ENCODE measurements around the gene MED12L.

Gene MED12L

DNA sequence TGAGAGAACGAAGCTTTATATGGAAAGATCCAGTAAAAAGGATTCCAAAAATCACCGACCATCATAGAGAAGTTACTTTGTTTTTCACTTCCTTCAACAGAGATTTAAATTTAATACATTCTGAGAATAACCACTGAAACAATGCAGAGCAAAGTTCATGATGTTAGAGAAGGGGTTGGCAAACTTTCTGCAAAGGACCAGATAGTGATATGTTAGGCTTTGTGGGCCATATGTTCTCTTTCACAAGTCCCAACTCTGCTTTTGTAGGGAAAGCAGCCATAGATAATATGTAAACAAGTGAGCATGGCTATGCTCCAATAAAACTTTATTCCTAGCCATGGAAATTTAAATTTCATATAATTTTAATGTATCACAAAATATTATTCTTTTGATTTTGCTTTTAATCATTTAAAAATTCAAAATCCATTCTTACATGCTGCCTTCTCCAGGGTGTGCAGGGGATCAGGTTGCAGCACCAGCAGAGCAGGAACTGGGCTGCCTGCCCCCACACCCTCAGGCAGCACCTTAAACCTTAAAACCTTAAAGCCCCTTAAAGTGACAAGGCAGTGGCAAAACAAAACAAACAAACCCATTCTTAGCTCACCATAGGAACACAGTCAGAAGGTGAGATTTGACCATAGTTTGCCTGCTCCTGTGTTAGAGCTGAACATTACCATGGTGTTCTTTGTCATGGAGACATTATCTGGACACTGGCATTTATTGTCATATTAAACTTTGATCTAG is 392.3 kb downstream of the MED12L start:
- DNase-seq: no peak

DNA sequence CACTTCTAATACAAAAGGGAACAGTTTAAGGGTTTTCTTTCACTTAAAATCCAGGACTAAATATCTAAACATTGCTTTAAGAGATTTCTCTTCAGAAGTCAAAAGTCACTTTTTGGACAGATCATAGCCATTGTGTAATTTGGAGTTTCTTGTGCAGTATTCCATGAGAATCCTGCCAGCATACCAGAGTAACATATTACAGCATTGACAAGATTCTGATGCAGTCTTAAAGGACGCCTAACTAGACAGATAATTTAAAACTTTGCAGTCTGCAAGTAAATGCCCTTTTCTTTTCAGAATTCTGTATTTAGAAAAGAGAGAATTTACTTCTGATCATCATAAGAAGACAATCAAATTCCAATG is 392.9 kb downstream of the MED12L start:
- no peak for DNase-seq

DNA sequence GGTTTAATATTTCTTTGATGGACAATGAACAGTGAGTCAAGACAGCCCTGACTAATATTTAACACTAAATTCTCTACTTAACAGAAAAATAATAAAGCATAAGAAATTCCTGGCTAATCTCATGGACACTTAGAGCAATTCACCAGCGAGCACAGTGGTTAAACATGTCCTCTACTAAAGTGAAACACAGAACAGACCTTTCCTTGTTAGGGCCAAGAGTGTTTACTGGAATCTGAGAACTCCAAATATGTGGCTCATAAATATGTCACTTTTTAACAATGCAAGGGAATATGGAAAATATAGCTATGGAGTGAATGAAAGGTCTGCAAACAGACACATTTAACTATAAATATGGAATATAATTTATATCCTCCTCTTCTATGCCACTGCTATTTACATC is 394.0 kb downstream of the MED12L start:
- DNase-seq: no peak

DNA sequence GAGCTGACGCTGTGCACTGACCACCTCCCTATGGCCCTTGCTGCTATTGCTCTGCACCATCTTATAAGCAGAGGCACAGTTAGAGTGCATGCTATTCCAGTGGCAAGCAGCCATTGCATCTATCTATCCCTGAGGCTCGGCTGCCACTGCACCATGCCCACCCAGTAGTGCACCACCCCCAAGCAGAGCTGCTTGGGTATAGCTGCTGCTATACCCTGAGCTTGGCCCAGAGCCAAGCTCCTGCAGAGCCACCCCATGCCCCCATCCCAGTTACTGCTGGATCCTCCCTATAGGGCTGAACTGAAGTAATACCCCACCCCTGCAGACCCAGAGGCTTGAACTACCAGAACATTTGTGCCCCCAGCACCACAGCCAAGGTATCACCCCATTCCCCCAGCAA is 395.0 kb downstream of the MED12L start:
- no peak for DNase-seq

DNA sequence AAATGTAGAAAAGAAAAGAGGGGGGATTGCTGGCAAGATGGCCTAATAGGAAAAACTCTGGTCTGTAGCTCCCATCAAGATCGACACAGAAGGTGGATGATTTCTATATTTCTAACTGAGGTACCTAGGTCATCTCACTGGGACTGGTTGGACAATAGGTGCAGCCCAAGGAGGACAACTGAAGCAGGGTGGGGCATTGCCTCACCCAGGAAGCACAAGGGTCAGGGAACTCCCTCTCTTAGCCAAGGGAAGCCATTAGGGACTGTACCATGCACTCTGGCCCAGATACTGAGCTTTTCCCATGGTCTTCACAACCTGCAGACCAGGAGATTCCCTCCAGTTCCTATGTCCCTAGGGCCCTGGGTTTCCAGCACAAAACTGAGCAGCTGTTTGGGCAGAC is 398.0 kb downstream of the MED12L start:
- no peak for DNase-seq

DNA sequence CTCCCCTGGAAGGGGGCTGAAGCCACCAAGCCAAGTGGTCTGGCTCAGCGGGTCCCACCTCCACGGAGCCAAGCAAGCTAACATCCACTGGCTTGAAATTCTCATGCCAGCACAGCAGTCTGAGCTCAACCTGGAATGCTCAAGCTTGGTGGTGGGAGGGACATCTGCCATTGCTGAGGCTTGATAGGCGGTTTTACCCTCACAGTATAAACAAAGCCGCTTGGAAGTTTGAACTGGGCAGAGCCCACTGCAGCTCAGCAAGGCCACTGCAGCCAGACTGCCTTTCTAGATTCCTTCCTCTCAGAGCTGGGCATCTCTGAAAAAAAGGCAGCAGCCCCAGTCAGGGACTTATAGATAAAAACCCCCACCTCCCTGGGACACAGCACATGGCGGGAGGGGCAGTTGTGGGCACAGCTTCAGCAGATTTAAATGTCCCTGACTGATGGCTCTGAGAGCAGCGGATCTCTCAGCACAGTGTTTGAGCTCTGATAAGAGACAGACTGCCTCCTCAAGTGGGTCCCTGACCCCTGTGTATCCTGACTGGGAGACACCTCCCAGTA is 398.6 kb downstream of the MED12L start:
- no peak for DNase-seq
